Measurements from ENCODE around the gene FLYWCH2.

FLYWCH2 gene

GRCh38 chr16:2854700-2855309, 28.2 kb upstream of the FLYWCH2 start:
- no peak for DNase-seq

GRCh38 chr16:2855536-2855935, 27.5 kb upstream of the FLYWCH2 start:
- no peak for DNase-seq

GRCh38 chr16:2856061-2856670, 26.8 kb upstream of the FLYWCH2 start:
- DNase-seq, result no peak

- DNase-seq, result no peak
Measured at GRCh38 chr16:2856686-2857450, 26.1 kb upstream of the FLYWCH2 start.

GRCh38 chr16:2857451-2858244, 25.4 kb upstream of the FLYWCH2 start, which contains the start of gene PRSS22:
Gene PRSS22, minus strand, starts transcription at chr16:2858170. Its CDS starts 66 bp downstream, at chr16:2858104.
- no peak for DNase-seq

- no peak for DNase-seq
Measured at GRCh38 chr16:2858245-2859025, 24.6 kb upstream of the FLYWCH2 start.

- no peak for DNase-seq
Measured at GRCh38 chr16:2859686-2860265, 23.2 kb upstream of the FLYWCH2 start.

- DNase-seq, result no peak
Measured at GRCh38 chr16:2860826-2861567, 22.0 kb upstream of the FLYWCH2 start.

- no peak for DNase-seq
Measured at GRCh38 chr16:2865651-2866050, 17.4 kb upstream of the FLYWCH2 start.

GRCh38 chr16:2866431-2866830, 16.6 kb upstream of the FLYWCH2 start:
- no peak for DNase-seq

- no peak for DNase-seq
Measured at GRCh38 chr16:2867661-2867986, 15.4 kb upstream of the FLYWCH2 start.

- DNase-seq, result peak; percentile 54
Measured at GRCh38 chr16:2867987-2868789, 14.8 kb upstream of the FLYWCH2 start.

- DNase-seq, result no peak
Measured at GRCh38 chr16:2871926-2872325, 11.1 kb upstream of the FLYWCH2 start.

- DNase-seq, result no peak
Measured at GRCh38 chr16:2874032-2874911, 8.7 kb upstream of the FLYWCH2 start.

GRCh38 chr16:2874912-2875362, 8.1 kb upstream of the FLYWCH2 start:
- DNase-seq, result no peak

- DNase-seq, result no peak
Measured at GRCh38 chr16:2879854-2880508, 3.0 kb upstream of the FLYWCH2 start.

- DNase-seq, result no peak
Measured at GRCh38 chr16:2881783-2882649, 999 bp upstream of the FLYWCH2 start.

- DNase-seq, result no peak
Measured at GRCh38 chr16:2883458-2883908, 468 bp downstream of the FLYWCH2 start.
